Caco-2 (cell line): ENCODE data around the gene ADIPOR2. TPM values are rescaled to one million over a fixed set of nuclear protein-coding genes. Genes with fewer than 3 reads are reported as not detected.

Experiments
- BruUV-seq: library from RNA; stranded (reverse); fragments of 400-500 nt; replicated peaks from 2 replicates; lab custom pipeline; 2021; lab: Mats Ljungman, UMichigan
- CTCF ChIA-PET: fragments of 300-600 bp; sonication (Branson Sonifier 250); formaldehyde crosslinking; loops from one replicate; lab custom pipeline; 2022; ENCODE audit warnings: antibody characterized with exemption; lab: Charles Lee
- POLR2A ChIA-PET: fragments of 300-600 bp; sonication (Branson Sonifier 250); formaldehyde crosslinking; loops from one replicate; lab custom pipeline; 2022; ENCODE audit warnings: antibody characterized with exemption; lab: Charles Lee
- DNase-seq, 2 experiments: peaks; one replicate each; pipeline versions ENCODE4 v3.0.0 to v3.0.0-alpha.2; 2020 to 2022
- H3K27me3 ChIP-seq: replicated peaks from 2 replicates; pipeline ENCODE4 v1.6.0; 2011; ENCODE audit warnings: low read length; ENCODE audit not compliant: control insufficient read depth, insufficient read depth
- H3K36me3 ChIP-seq: 2 replicates; pipeline ENCODE4 v1.5.1; 2011; ENCODE audit warnings: low read length; ENCODE audit not compliant: control insufficient read depth, insufficient read depth
- H3K4me1 ChIP-seq: fragments of 250-450 bp; sonication (Bioruptor Pico); 2 replicates; pipeline ENCODE4 v1.5.1; 2020; ENCODE audit warnings: mild to moderate bottlenecking
- H3K4me3 ChIP-seq: 2 replicates; pipeline ENCODE4 v1.5.1; 2011; ENCODE audit warnings: low read depth, mild to moderate bottlenecking, control low read depth, low read length
- H3K9me3 ChIP-seq: fragments of 250-450 bp; sonication (Bioruptor Pico); 2 replicates; pipeline ENCODE4 v1.5.1; 2020; ENCODE audit warnings: mild to moderate bottlenecking, moderate library complexity
- H3K27ac Mint-ChIP-seq: one replicate; pipeline ENCODE4 v1.8.0; 2022; ENCODE audit warnings: mixed read lengths; ENCODE audit not compliant: unreplicated experiment
- H3K27me3 Mint-ChIP-seq: one replicate; pipeline ENCODE4 v1.8.0; 2022; ENCODE audit warnings: mixed read lengths; ENCODE audit not compliant: insufficient read depth, unreplicated experiment
- H3K36me3 Mint-ChIP-seq: one replicate; pipeline ENCODE4 v1.8.0; 2022; ENCODE audit warnings: mild to moderate bottlenecking, mixed read lengths; ENCODE audit not compliant: insufficient read depth, unreplicated experiment
- H3K4me1 Mint-ChIP-seq: one replicate; pipeline ENCODE4 v1.8.0; 2022; ENCODE audit warnings: low read depth, mixed read lengths; ENCODE audit not compliant: unreplicated experiment
- H3K4me3 Mint-ChIP-seq: one replicate; pipeline ENCODE4 v1.8.0; 2022; ENCODE audit warnings: mild to moderate bottlenecking, moderate library complexity, mixed read lengths; ENCODE audit not compliant: unreplicated experiment
- H3K9me3 Mint-ChIP-seq: one replicate; pipeline ENCODE4 v1.8.0; 2022; ENCODE audit warnings: mixed read lengths; ENCODE audit not compliant: unreplicated experiment
- CTCF ChIP-seq, 2 experiments: fragments of 200-600 bp in 1 of 2; IDR thresholded peaks; 1 replicate in 1 of 2; 2 replicates in 1 of 2; pipeline versions ENCODE4 v1.5.1 to v1.8.0; 2011 to 2022; ENCODE audit warnings: antibody characterized with exemption in 1 of 2, control low read depth in 1 of 2, inconsistent platforms in 1 of 2, low read depth in 1 of 2, low read length in 1 of 2, mild to moderate bottlenecking in 1 of 2, moderate library complexity in 1 of 2; ENCODE audit not compliant: insufficient read depth in 1 of 2, severe bottlenecking in 1 of 2, unreplicated experiment in 1 of 2
- intact Hi-C: fragments of 100-400 bp; cut with micrococcal nuclease; formaldehyde crosslinking; loops from one replicate; pipeline ENCODE4 v1.10.0; 2022; ENCODE audit not compliant: unreplicated experiment
- total RNA-seq: library from RNA; stranded (reverse); gene quantifications from 2 replicates; pipeline ENCODE4 v1.2.3, GENCODE V29; 2022

ADIPOR2 gene
- total RNA-seq, 1 experiment from 2014 or later, result 119 TPM

GRCh38 chr12:1800401-1801302 lies 109.8 kb downstream of the ADIPOR2 start:
- Histone ChIP-seq H3K27me3 (no peaks in the 10 kb centered on the region), H3K36me3 (no peaks in the 10 kb centered on the region), H3K4me3 (no peak overlapping the region), H3K9me3 (no peaks in the 10 kb centered on the region), H3K4me1 (peaks cover 12% of the 10 kb centered on the region; the same call in 1 of the 2 replicates)
- BruUV-seq, result no TSS peak
- peak; percentile 62 to 70 for DNase-seq
- Mint-ChIP-seq H3K4me3 (no peak overlapping the region), H3K9me3 (no peaks in the 10 kb centered on the region), H3K27ac (no peak overlapping the region), H3K27me3 (no peaks in the 10 kb centered on the region), H3K4me1 (peaks cover 14% of the 10 kb centered on the region), H3K36me3 (peaks cover 7% of the 10 kb centered on the region)
- ChIA-PET CTCF (interaction anchor here (0.6 to 3.0 kb wide), 6 partner anchors 113 to 158 kb away, joined by 3 to 18 read pairs (median 4); no protein-coding TSS in a partner anchor), POLR2A (interaction anchor here (0.6 to 0.7 kb wide), 2 partner anchors 62 to 140 kb away, joined by 3 read pairs; no protein-coding TSS in a partner anchor)
- peak; percentile 46 to 73 for TF ChIP-seq CTCF (IDR thresholded peaks at IDR 0.05; ENCODE audit: insufficient read depth in 1 of 2, low read depth in 1 of 2, low read length in 1 of 2, severe bottlenecking in 1 of 2, unreplicated experiment in 1 of 2)
- intact Hi-C loops, result loop anchor here (1.0 kb wide), 1 partner anchor 140 kb away; no protein-coding TSS in a partner anchor

- POLR2A ChIA-PET, result interaction anchor here (0.6 kb wide), 1 partner anchor 147 kb away, joined by 5 read pairs; no protein-coding TSS in a partner anchor
Observed at GRCh38 chr12:1801303-1801975, 110.6 kb downstream of the ADIPOR2 start.

More at GRCh38 chr12:1801303-1801975, 110.6 kb downstream of the ADIPOR2 start:
- Mint-ChIP-seq H3K9me3 (no peaks in the 10 kb centered on the region), H3K4me3 (no peak overlapping the region), H3K36me3 (no peaks in the 10 kb centered on the region), H3K27ac (no peak overlapping the region), H3K27me3 (no peaks in the 10 kb centered on the region), H3K4me1 (peaks cover 8% of the 10 kb centered on the region)
- CTCF ChIA-PET, result interaction anchor here (0.6 to 1.6 kb wide), 3 partner anchors 139 to 158 kb away, joined by 3 to 18 read pairs (median 4); no protein-coding TSS in a partner anchor
- Histone ChIP-seq H3K27me3 (no peaks in the 10 kb centered on the region), H3K36me3 (no peaks in the 10 kb centered on the region), H3K4me1 (peaks cover 8% of the 10 kb centered on the region; the same call in 1 of the 2 replicates), H3K9me3 (no peaks in the 10 kb centered on the region), H3K4me3 (no peak overlapping the region)
- intact Hi-C loops, result no loop called here
- no peak for TF ChIP-seq CTCF (IDR thresholded peaks at IDR 0.05; ENCODE audit: insufficient read depth in 1 of 2, low read depth in 1 of 2, low read length in 1 of 2, severe bottlenecking in 1 of 2, unreplicated experiment in 1 of 2)
- peak in 1 of 2 experiments; percentile 27 for DNase-seq
- no TSS peak for BruUV-seq
